Mesenchymal stem cell (in vitro differentiated cells and primary cell): Measurements from ENCODE around the gene DRC7.

ENCODE experiments used
- DNase-seq: peaks from one replicate; pipeline ENCODE4 v3.0.0-alpha.2; 2013
- H2AFZ ChIP-seq: one replicate; pipeline ENCODE4 v1.6.1; 2013; ENCODE audit warnings: low read depth, mild to moderate bottlenecking, control low read depth, inconsistent platforms, low read length, moderate library complexity
- H2AK5ac ChIP-seq: 2 replicates; pipeline ENCODE4 v1.6.1; 2013; ENCODE audit warnings: low read length, moderate library complexity, mild to moderate bottlenecking, inconsistent platforms; ENCODE audit not compliant: severe bottlenecking
- H2BK120ac ChIP-seq: one replicate; pipeline ENCODE4 v1.6.1; 2013; ENCODE audit warnings: low read depth, mild to moderate bottlenecking, inconsistent platforms, low read length, moderate library complexity
- H2BK12ac ChIP-seq, 2 experiments: one replicate each; pipeline ENCODE4 v1.6.1; 2013; ENCODE audit warnings: inconsistent platforms in 2 of 2, low read length in 2 of 2, mild to moderate bottlenecking in 2 of 2, moderate library complexity in 2 of 2, control low read depth in 1 of 2
- H2BK15ac ChIP-seq: one replicate; pipeline ENCODE4 v1.6.1; 2013; ENCODE audit warnings: mild to moderate bottlenecking, low read depth, inconsistent platforms; ENCODE audit not compliant: poor library complexity, severe bottlenecking
- H2BK5ac ChIP-seq: 2 replicates; pipeline ENCODE4 v1.6.1; 2013; ENCODE audit warnings: low read depth, mild to moderate bottlenecking, low read length, control low read depth, inconsistent platforms; ENCODE audit not compliant: poor library complexity, severe bottlenecking
- H3K14ac ChIP-seq, 2 experiments: one replicate each; pipeline ENCODE4 v1.6.1; 2013; ENCODE audit warnings: inconsistent platforms in 2 of 2, low read length in 2 of 2, control low read depth in 1 of 2, mild to moderate bottlenecking in 1 of 2, moderate library complexity in 1 of 2
- H3K18ac ChIP-seq, 2 experiments: one replicate each; pipeline ENCODE4 v1.6.1; 2013; ENCODE audit warnings: inconsistent platforms in 2 of 2, low read length in 2 of 2, control low read depth in 1 of 2, low read depth in 1 of 2, mild to moderate bottlenecking in 1 of 2
- H3K23ac ChIP-seq, 2 experiments: one replicate each; pipeline ENCODE4 v1.6.1; 2013; ENCODE audit warnings: inconsistent platforms in 2 of 2, low read length in 2 of 2, mild to moderate bottlenecking in 2 of 2, moderate library complexity in 2 of 2, control low read depth in 1 of 2
- H3K27ac ChIP-seq: 2 replicates; pipeline ENCODE4 v1.5.1; 2013; ENCODE audit warnings: mild to moderate bottlenecking, moderate library complexity, low read length, control low read depth, inconsistent platforms; ENCODE audit not compliant: poor library complexity, severe bottlenecking
- H3K27me3 ChIP-seq, 2 experiments: 2 replicates each; pipeline versions ENCODE4 v1.6.1 to v1.7.0; 2013; ENCODE audit warnings: low read length in 2 of 2, mild to moderate bottlenecking in 2 of 2, moderate library complexity in 2 of 2, control low read depth in 1 of 2, inconsistent platforms in 1 of 2; ENCODE audit not compliant: control insufficient read depth in 1 of 2, insufficient read depth in 1 of 2
- H3K36me3 ChIP-seq, 2 experiments: 2 replicates each; pipeline versions ENCODE4 v1.6.1 to v1.7.0; 2013; ENCODE audit warnings: low read length in 2 of 2, control low read depth in 1 of 2, inconsistent platforms in 1 of 2, low read depth in 1 of 2, mild to moderate bottlenecking in 1 of 2; ENCODE audit not compliant: insufficient read depth in 2 of 2, control insufficient read depth in 1 of 2
- H3K4ac ChIP-seq, 2 experiments: one replicate each; pipeline ENCODE4 v1.6.1; 2013; ENCODE audit warnings: inconsistent platforms in 2 of 2, low read length in 2 of 2, mild to moderate bottlenecking in 2 of 2, moderate library complexity in 2 of 2, control low read depth in 1 of 2, low read depth in 1 of 2
- H3K4me1 ChIP-seq: 2 replicates; pipeline ENCODE4 v1.6.1; 2013; ENCODE audit warnings: low read depth, low read length, control low read depth; ENCODE audit not compliant: control insufficient read depth, insufficient read depth
- H3K4me2 ChIP-seq: 2 replicates; pipeline ENCODE4 v1.6.1; 2013; ENCODE audit warnings: low read length, mild to moderate bottlenecking, inconsistent platforms; ENCODE audit not compliant: poor library complexity, severe bottlenecking
- H3K4me3 ChIP-seq, 2 experiments: 2 replicates each; pipeline versions ENCODE4 v1.5.1 to v1.7.0; 2013; ENCODE audit warnings: low read length in 2 of 2, mild to moderate bottlenecking in 2 of 2, control low read depth in 1 of 2, low read depth in 1 of 2; ENCODE audit not compliant: insufficient read depth in 1 of 2
- H3K79me1 ChIP-seq: replicated peaks from 2 replicates; pipeline ENCODE4 v1.6.1; 2013; ENCODE audit warnings: mild to moderate bottlenecking, control low read depth, low read length, inconsistent platforms; ENCODE audit not compliant: poor library complexity, severe bottlenecking
- H3K9ac ChIP-seq: 2 replicates; pipeline ENCODE4 v1.7.0; 2013; ENCODE audit warnings: mild to moderate bottlenecking, low read length, moderate library complexity
- H3K9me3 ChIP-seq: 2 replicates; pipeline ENCODE4 v1.7.0; 2013; ENCODE audit warnings: mild to moderate bottlenecking, low read length; ENCODE audit not compliant: control insufficient read depth
- H4K8ac ChIP-seq: one replicate; pipeline ENCODE4 v1.6.1; 2013; ENCODE audit warnings: inconsistent platforms, mild to moderate bottlenecking, low read length, moderate library complexity
- H4K91ac ChIP-seq: one replicate; pipeline ENCODE4 v1.6.1; 2013; ENCODE audit warnings: mild to moderate bottlenecking, low read length, inconsistent platforms
- WGBS: methylation state at CpG from one replicate; pipeline ENCODE4 v1.1.7; 2013; ENCODE audit warnings: mixed read lengths; 5-methylcytosine and 5-hydroxymethylcytosine counted together

Gene DRC7

GRCh38 chr16:57646388-57647039, 48.1 kb upstream of the DRC7 start:
- Histone ChIP-seq H2BK120ac (no peak overlapping the region), H3K27ac (no peak overlapping the region), H2BK5ac (no peak overlapping the region), H3K79me1 (peaks cover 30% of the 10 kb centered on the region), H3K4ac (no peak overlapping the region), H3K4me3 (no peak overlapping the region), H3K36me3 (peaks cover 11 to 66% of the 10 kb centered on the region in 2 experiments), H3K14ac (peak overlapping the region in 1 of 2 experiments; percentile 27), H3K27me3 (no peaks in the 10 kb centered on the region), H2BK15ac (no peak overlapping the region), H2AFZ (no peak overlapping the region), H2AK5ac (peak overlapping the region; percentile 36), H3K4me2 (no peak overlapping the region), H2BK12ac (peak overlapping the region in 1 of 2 experiments; percentile 37), H3K9me3 (no peaks in the 10 kb centered on the region), H3K9ac (no peak overlapping the region), H4K8ac (peak overlapping the region; percentile 9), H3K23ac (no peak overlapping the region), H3K18ac (peak overlapping the region in 1 of 2 experiments; percentile 52), H3K4me1 (peaks cover 48% of the 10 kb centered on the region), H4K91ac (peak overlapping the region; percentile 37)
- DNase-seq = no peak
- 79% methylated on average over 11 of the region's 14 CpGs for WGBS

GRCh38 chr16:57647136-57647875, 47.3 kb upstream of the DRC7 start:
- H3K36me3 ChIP-seq = peaks cover 14 to 71% of the 10 kb centered on the region in 2 experiments
- H3K23ac ChIP-seq = no peak overlapping the region
- H3K27me3 ChIP-seq = no peaks in the 10 kb centered on the region
- H4K8ac ChIP-seq = no peak overlapping the region
- H3K9me3 ChIP-seq = no peaks in the 10 kb centered on the region
- no peak overlapping the region for H2BK120ac ChIP-seq
- H3K14ac ChIP-seq = no peak overlapping the region
- 60% methylated on average over 7 of the region's 10 CpGs for WGBS
- no peak overlapping the region for H2BK12ac ChIP-seq
- H2BK5ac ChIP-seq = no peak overlapping the region
- no peak overlapping the region for H3K18ac ChIP-seq
- H4K91ac ChIP-seq = no peak overlapping the region
- H3K4me2 ChIP-seq = no peak overlapping the region
- H3K79me1 ChIP-seq = peaks cover 27% of the 10 kb centered on the region
- no peak for DNase-seq
- H2BK15ac ChIP-seq = no peak overlapping the region
- H3K4me3 ChIP-seq = no peak overlapping the region
- peaks cover 50% of the 10 kb centered on the region for H3K4me1 ChIP-seq
- H3K9ac ChIP-seq = no peak overlapping the region
- H2AFZ ChIP-seq = no peak overlapping the region
- H3K4ac ChIP-seq = no peak overlapping the region
- H3K27ac ChIP-seq = no peak overlapping the region
- H2AK5ac ChIP-seq = peak overlapping the region; percentile 53

- H3K4me1 ChIP-seq = peaks cover 47% of the 10 kb centered on the region
- no peak overlapping the region for H3K27ac ChIP-seq
- no peak overlapping the region for H4K8ac ChIP-seq
- no peak overlapping the region for H3K9ac ChIP-seq
- no peak overlapping the region for H3K4me3 ChIP-seq
- H2BK5ac ChIP-seq = no peak overlapping the region
- no peak overlapping the region for H2BK15ac ChIP-seq
- no peak overlapping the region for H3K4me2 ChIP-seq
- peak overlapping the region; percentile 50 for H2AK5ac ChIP-seq
- H3K27me3 ChIP-seq = no peaks in the 10 kb centered on the region
- H3K9me3 ChIP-seq = no peaks in the 10 kb centered on the region
- 94% methylated on average over 4 of the region's 5 CpGs for WGBS
- H3K23ac ChIP-seq = no peak overlapping the region
- peaks cover 27% of the 10 kb centered on the region for H3K79me1 ChIP-seq
- no peak overlapping the region for H3K14ac ChIP-seq
- no peak for DNase-seq
- H2BK12ac ChIP-seq = no peak overlapping the region
- peaks cover 14 to 77% of the 10 kb centered on the region in 2 experiments for H3K36me3 ChIP-seq
- H3K4ac ChIP-seq = no peak overlapping the region
- H3K18ac ChIP-seq = no peak overlapping the region
- no peak overlapping the region for H2AFZ ChIP-seq
- H4K91ac ChIP-seq = no peak overlapping the region
- H2BK120ac ChIP-seq = no peak overlapping the region
Measured at GRCh38 chr16:57648125-57648524, 46.5 kb upstream of the DRC7 start.

GRCh38 chr16:57648581-57649442, 45.8 kb upstream of the DRC7 start:
- DNase-seq = peak; percentile 75
- Histone ChIP-seq H3K27ac (no peak overlapping the region), H3K18ac (no peak overlapping the region), H2BK12ac (no peak overlapping the region), H2AFZ (no peak overlapping the region), H4K91ac (no peak overlapping the region), H3K9me3 (no peaks in the 10 kb centered on the region), H3K4me3 (no peak overlapping the region), H4K8ac (no peak overlapping the region), H2BK5ac (no peak overlapping the region), H3K4ac (no peak overlapping the region), H3K14ac (no peak overlapping the region), H2BK120ac (no peak overlapping the region), H3K79me1 (peaks cover 25% of the 10 kb centered on the region), H3K36me3 (peaks cover 14 to 74% of the 10 kb centered on the region in 2 experiments), H3K4me1 (peaks cover 48% of the 10 kb centered on the region), H3K23ac (no peak overlapping the region), H2BK15ac (peak overlapping the region; percentile 7), H3K9ac (no peak overlapping the region), H3K4me2 (no peak overlapping the region), H3K27me3 (no peaks in the 10 kb centered on the region), H2AK5ac (peak overlapping the region; percentile 4)
- 44% methylated on average over 18 of the region's 18 CpGs for WGBS
